Measurements from ENCODE around the gene KCNJ8.
"Not testable (repeated sequence)": the region's sequence is repeated elsewhere in the genome, so short reads cannot be mapped to it uniquely, and the experiment has no call there.

KCNJ8 gene

GRCh38 chr12:21774358-21775132 is at the start of gene KCNJ8:
Gene KCNJ8, minus strand, starts transcription at chr12:21774706. Its CDS starts 1,090 bp downstream, at chr12:21773616.
- DNase-seq: no peak

GRCh38 chr12:21823581-21823980 is 49.1 kb upstream of the KCNJ8 start:
- DNase-seq: no peak

- no peak for DNase-seq
These were observed 45.2 kb upstream of the KCNJ8 start for GRCh38 chr12:21819678-21820077.

- DNase-seq: no peak
These were observed 44.7 kb upstream of the KCNJ8 start for GRCh38 chr12:21819236-21819635.

GRCh38 chr12:21818627-21819026 is 44.1 kb upstream of the KCNJ8 start:
- DNase-seq: no peak

GRCh38 chr12:21815306-21816062 is 41.0 kb upstream of the KCNJ8 start:
- DNase-seq: no peak

- no peak for DNase-seq
These were observed 40.3 kb upstream of the KCNJ8 start for GRCh38 chr12:21814814-21815213.

- DNase-seq: no peak
These were observed 39.8 kb upstream of the KCNJ8 start for GRCh38 chr12:21814327-21814726.

- no peak for DNase-seq
These were observed 39.2 kb upstream of the KCNJ8 start for GRCh38 chr12:21813751-21814150.

- no peak for DNase-seq
These were observed 38.6 kb upstream of the KCNJ8 start for GRCh38 chr12:21813125-21813524.

- DNase-seq: not testable (repeated sequence)
These were observed 37.8 kb upstream of the KCNJ8 start for GRCh38 chr12:21812340-21812739.

- no peak for DNase-seq
These were observed 34.6 kb upstream of the KCNJ8 start for GRCh38 chr12:21809100-21809499.

GRCh38 chr12:21806255-21806654 is 31.7 kb upstream of the KCNJ8 start:
- no peak for DNase-seq

GRCh38 chr12:21801522-21802288 is 27.2 kb upstream of the KCNJ8 start:
- no peak for DNase-seq

- no peak for DNase-seq
These were observed 25.5 kb upstream of the KCNJ8 start for GRCh38 chr12:21800011-21800410.

GRCh38 chr12:21797539-21797938 is 23.0 kb upstream of the KCNJ8 start:
- no peak for DNase-seq

- DNase-seq: no peak
These were observed 21.3 kb upstream of the KCNJ8 start for GRCh38 chr12:21795648-21796328.

- DNase-seq: not testable (repeated sequence)
These were observed 20.5 kb upstream of the KCNJ8 start for GRCh38 chr12:21794807-21795595.

- not testable (repeated sequence) for DNase-seq
These were observed 15.2 kb upstream of the KCNJ8 start for GRCh38 chr12:21789687-21790086.

GRCh38 chr12:21788089-21788983 is 13.8 kb upstream of the KCNJ8 start:
- DNase-seq: no peak

- no peak for DNase-seq
These were observed 11.6 kb upstream of the KCNJ8 start for GRCh38 chr12:21786041-21786531.
